HK-2 (cell line): Measurements from ENCODE around the gene RCAN2.

ENCODE experiments used
- DNase-seq: peaks from one replicate; pipeline ENCODE4 v3.0.0-alpha.2; 2018; ENCODE audit not compliant: unreplicated experiment

RCAN2 gene

GRCh38 chr6:46491201-46491627 is at the start of gene RCAN2:
Gene RCAN2, minus strand, starts transcription at chr6:46491449.
- DNase-seq: peak; percentile 38

DNA sequence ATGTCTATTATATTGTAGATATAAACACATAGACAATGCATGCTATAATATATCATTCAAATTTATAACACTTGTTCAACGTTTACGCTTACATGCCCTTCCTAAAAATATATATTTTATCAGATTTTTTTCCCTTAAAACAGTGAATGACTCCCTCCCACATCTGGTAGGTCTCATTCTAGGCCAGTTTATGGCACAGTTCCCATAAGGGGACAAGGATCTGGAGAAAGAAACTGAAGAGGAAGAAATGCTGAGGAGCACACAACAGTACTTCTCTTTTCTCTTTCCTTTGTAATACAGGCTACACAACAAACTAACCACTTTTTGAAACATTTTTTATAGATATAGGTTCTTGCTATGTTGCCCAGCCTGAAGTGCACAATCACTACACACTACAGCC is 48.6 kb upstream of the RCAN2 start:
- no peak for DNase-seq

DNA sequence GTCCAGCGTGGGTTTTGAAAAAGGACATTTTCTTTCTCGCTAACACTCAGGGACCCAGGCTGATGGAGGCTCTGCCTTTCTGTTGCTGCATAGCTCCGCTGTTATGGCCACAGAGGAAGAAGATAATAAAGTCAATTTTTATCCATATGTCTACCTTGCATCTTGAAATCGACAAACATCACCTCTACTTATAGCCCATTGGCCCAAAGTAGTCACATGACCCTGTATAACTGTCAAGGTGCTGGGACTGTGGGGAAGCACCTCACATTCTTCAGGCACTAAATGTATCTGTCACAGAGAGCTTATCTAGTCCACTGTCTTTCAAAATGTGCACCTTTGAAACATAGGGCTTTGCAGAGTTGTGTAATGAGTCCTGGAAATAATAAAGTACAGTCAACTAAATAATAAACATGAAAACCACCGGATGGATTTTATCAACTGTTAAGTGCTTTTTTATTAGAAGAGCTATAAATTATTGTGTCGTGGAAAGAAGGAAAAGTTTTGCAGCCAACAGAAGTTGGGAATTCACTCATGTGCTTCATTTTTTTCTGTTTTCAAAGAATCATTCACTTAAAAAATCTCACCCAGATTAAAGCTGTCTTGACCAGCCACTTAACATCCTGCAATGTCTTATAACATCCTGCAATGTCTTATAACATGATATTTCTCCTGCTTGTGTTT is 47.7 kb upstream of the RCAN2 start:
- DNase-seq: no peak

DNA sequence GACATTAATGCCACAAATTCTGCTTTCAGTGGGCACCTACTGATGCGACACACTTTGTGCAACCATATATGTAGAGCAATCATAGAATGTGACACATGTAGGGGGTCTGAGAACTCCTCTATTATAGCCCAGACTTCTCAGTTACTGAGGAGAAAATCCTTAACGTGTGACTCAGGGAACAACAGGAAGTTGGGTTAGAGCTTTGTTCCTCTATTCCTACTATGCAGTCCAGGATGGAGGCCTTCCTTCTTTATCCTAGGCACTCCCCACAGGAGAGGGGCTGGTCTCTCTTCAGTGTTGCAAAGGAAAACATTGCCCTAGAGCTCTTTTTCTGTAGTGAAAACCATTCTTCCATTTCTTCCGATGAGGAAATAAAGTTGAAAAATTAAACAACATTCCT is 39.6 kb upstream of the RCAN2 start:
- no peak for DNase-seq

DNA sequence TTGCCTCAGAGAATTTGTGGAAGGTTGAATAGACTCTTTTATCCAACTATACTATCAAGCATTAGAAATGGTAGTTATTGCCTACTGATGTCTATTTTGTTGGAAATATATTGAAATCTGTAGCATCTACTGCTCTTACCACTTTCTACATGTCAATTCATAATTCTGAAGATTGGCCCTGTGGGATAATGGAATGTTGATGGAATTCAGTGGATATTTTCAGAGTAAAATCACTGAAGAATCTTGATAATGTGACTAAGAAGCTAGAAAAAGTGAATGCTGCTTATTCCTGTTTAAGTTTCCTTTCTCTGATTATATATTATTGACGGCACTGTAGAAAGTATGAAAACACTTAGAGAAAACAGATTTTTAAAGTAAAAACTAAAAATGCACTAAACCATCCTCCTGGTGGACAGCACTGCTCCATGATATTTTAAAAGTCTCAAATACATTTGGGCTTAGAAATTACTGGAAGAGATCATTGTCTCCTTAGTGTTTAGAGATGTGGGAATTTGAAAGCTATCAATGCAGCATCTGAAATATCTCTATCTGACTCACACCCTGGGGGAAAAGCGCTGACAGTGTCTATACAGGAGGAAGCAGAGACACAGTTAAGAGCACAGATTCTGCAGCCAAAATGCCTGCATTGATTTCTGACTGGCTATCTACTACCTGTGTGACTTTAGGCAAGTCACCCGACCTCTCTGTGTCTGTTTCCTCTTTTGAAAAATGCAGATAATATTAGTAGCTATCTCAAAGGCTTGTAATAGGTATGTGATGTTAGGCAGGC is 37.9 kb upstream of the RCAN2 start:
- DNase-seq: no peak

DNA sequence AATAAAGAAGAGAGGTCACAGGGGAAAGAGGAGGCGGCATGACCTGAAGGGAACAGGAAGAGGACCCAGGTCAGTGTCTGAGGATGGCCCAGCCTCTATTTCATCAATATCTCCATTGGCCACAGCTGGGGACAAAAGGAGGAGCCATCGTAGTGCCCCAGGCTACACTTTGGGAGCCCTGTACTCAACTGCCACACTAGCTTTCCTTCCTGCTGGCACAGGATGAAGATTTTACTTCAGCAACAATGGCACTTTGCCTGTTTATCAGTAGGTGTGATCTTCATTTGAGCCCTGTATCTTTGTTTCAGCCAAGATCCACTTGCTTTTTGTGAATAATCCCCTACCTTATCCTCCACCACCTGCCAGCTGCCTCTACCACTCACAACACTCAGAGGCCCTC is 35.4 kb upstream of the RCAN2 start:
- DNase-seq: no peak

DNA sequence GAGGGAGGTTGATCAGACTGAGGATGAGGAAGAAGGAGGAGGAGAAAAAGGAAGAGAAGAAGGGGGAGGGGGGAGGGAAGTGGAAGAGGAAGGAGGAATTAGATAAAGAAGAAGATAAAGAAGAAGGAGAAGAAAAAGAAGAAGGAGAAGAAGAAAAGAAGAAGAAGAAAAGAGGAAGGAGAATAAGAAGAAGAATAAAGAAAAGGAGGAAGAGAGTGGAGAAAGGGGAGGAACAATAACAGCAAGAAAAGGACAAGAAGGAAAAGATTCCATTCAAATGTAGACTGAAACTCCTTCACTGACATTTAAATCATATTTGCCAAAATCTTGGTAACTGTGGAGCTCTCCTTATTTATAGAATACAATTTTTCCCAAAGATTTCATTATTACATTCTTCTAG is 34.3 kb upstream of the RCAN2 start:
- no peak for DNase-seq

DNA sequence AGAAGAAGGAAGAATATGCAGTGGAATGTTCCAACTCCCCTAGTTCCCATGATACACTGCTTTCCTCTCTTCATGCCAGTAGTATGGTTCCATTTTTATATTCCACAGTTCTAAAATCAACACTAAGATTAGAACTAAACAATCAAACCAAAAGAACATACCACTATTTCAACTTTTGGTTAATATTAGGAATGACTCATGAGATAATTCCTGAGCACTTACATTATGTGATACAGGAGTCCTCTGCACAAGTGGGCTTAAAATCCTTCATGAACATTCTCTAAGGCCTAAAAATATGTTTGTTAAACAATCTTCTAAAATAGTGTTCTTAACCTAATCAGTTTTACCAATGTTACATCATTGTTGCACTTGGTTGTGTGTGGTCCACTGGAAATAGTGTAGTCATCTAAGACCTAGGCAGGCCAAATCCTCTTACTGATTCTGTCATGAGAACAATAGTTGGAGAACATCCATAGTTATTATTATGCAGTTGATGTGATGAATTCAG is 30.3 kb upstream of the RCAN2 start:
- DNase-seq: no peak

DNA sequence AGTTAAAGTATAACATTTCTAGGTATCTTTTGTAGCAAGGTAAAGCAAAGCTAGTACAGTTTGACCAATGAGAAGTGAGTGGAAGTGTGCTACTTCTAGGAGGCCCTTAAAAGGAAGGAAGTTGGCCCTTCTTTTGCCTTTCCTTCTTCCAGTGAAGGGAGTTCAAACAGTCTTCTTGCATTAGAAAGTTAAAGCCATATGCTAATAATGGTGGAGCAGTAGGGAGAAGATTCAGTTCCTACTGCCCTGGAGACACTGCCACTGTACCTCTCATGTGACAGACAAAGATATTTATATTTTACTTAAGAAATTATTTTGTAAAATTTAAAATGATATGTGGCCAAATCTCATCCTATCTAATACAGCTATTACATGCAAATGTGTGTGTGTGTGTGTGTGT is 26.0 kb upstream of the RCAN2 start:
- DNase-seq: no peak

GRCh38 chr6:46513533-46513932 is 22.3 kb upstream of the RCAN2 start:
- no peak for DNase-seq

GRCh38 chr6:46511320-46511719 is 20.1 kb upstream of the RCAN2 start:
- no peak for DNase-seq

DNA sequence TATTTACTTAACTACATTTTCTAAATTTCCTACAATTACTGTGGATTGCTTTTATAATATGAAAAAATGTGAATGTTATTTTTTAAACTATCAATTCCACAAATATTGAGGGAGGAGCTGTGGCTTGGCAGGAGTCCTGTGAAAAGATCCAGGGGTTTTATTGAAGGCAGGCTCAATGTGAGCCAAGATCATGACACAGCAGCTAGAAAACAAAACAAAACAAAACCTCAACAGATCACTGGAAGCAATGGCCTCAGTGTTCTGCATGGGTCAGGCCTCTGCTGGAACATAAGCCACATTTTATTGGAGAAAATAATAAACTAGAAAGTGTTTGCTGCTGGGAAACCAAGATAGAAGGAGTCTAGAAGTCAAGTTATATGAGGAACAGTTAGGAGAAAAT is 19.4 kb upstream of the RCAN2 start:
- DNase-seq: no peak

- DNase-seq: no peak
Measured at GRCh38 chr6:46509981-46510510, 18.8 kb upstream of the RCAN2 start.

DNA sequence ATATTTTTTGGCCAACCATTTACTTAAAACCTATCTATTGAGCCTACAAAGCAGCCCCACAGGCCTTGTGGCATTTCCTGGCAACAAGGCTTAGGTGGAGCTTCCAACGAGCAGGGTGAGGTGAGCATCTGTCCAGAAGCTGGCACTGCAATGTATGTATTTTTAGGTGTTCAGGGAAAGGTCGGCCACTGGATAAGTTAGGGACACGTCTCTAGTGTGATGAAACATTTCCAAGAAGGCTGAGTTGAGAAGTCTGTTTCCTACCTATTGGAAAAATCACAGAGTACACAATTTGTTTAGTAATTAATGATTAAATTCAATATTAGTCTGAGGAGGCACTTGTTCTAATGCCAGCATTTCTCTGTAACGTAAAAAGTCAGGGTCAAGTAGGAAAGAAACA is 17.8 kb upstream of the RCAN2 start:
- no peak for DNase-seq

DNA sequence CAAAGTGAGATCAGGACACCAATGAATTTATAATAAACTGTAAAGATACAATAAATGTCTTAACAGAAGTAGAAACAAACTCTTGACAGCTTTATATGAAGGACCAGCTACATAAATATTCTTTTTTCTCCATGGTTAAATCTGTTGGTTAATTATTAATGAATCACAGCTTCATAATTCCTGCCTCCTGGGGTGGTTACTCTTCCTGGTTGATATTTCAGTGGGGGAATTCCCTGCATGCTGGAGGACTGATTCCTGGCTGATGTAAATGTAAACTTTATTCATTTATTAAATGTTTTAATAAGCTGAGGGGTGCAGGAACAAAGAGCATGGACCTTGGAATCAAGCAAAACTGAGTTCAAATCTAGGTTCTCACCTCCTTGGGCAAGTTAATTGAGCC is 16.2 kb upstream of the RCAN2 start:
- no peak for DNase-seq

DNA sequence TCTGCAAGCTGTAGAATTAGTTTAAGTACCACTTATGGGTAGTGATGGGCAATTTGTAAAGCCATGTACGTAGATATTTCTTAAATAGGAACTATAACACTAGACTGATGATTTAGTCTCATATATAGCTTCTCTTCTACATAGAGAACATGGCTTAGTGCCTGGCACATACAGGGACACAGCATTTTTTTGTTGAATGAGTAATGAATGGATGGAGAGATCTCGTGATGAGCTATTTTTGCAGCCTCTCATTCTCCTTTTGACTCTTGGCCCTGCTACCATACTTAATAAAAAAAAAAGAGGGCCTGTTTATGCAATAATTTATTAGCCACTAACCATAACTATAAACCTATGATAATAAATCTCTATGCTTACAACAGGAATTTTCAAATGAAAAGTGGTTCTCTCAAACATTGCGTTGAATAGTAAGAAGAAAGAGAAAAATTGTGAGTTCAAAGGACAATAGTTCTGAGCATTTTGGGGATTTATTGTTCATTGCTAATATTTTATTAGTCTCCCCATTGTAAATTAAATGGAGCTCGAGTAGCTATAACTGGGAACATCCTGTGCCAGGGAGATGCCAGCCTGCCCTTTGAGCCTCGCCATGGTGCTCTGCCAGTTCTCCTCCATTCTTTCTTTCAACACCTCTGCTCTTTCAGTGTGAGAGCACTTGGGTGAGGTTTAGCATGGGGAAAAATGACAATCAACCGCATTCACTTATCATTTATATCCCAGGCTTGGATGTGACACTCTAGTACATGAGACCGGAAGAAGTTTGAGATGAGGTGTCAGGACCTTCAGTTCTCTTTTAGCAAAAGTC is 14.7 kb upstream of the RCAN2 start:
- DNase-seq: no peak

DNA sequence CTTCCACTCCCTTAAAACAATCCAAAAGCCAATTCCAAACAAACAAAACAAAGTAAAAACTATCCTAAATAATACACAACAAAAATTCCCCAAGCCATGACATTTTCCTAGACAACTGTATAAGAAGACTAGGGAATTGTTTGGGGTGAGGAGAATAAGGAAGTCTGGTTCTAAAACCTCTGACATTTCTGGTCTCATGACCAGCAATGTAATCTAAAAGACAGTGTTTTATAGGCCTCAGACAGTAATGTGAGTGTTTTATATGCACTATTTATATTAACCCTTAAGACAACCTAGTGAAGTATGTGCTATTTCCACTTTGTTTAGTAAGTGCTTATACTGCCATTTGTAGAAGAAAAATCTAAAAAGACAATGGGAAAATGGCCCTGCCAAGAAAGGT is 13.0 kb upstream of the RCAN2 start:
- no peak for DNase-seq

DNA sequence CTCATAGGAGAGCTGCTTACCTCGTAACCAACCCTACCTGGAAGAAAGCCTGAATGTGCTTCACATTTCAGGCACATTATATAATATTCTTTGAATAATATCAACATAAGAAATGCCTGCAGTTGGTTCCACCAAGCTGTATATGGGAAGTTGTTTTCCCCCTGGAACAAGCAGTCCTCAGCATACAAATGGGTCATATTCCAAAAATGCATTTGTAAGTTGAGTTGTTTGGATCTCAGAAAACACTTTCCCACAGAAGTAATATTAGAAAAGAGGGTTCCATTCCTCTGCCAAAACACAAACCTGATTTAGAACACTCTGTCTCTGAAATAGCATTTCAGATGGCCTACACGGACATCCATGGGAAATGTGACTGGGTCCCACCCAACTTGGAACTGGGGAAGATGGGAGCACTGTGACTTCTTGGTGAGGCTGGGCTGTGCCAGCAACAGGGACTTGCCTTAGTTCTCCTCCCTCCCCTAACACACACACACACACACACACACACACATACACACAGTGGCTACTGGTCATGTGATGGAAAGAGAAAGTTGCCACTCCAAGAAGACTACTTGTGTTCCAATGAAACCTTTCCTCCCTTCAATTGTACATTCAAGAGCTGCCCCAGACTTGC is 11.4 kb upstream of the RCAN2 start:
- DNase-seq: no peak

GRCh38 chr6:46501136-46502089 is 10.2 kb upstream of the RCAN2 start:
- DNase-seq: no peak

GRCh38 chr6:46500382-46500781 is 9.1 kb upstream of the RCAN2 start:
- DNase-seq: no peak
